AG08396 (cell line): ENCODE results near the gene SREK1.
"Not testable (repeated sequence)": the region's sequence is repeated elsewhere in the genome, so short reads cannot be mapped to it uniquely, and the experiment has no call there.

Experiments used
- DNase-seq: peaks from one replicate; pipeline ENCODE4 v3.0.0; 2012; ENCODE audit warnings: low spot score, mixed read lengths

SREK1 gene

GRCh38 chr5:66222455-66222854 is 78.4 kb downstream of the SREK1 start:
- DNase-seq = no peak

- not testable (repeated sequence) for DNase-seq
Observed at GRCh38 chr5:66222896-66223295, 78.8 kb downstream of the SREK1 start.

GRCh38 chr5:66223637-66224036 is 79.5 kb downstream of the SREK1 start:
- no peak for DNase-seq

GRCh38 chr5:66224274-66224673 is 80.2 kb downstream of the SREK1 start:
- DNase-seq = no peak

GRCh38 chr5:66224773-66225553 is 80.9 kb downstream of the SREK1 start:
- DNase-seq = no peak

- no peak for DNase-seq
Observed at GRCh38 chr5:66230551-66230950, 86.5 kb downstream of the SREK1 start.

GRCh38 chr5:66231508-66231907 is 87.4 kb downstream of the SREK1 start:
- no peak for DNase-seq

GRCh38 chr5:66232275-66232674 is 88.2 kb downstream of the SREK1 start:
- DNase-seq = no peak

GRCh38 chr5:66232706-66233445 is 88.8 kb downstream of the SREK1 start:
- DNase-seq = no peak
